ENCODE data around the gene TRIO.

TRIO gene

GRCh38 chr5:14292766-14293658, 149.9 kb downstream of the TRIO start:
- DNase-seq (ENCODE audit: low read depth, low spot score) = no peak

GRCh38 chr5:14295610-14296009, 152.5 kb downstream of the TRIO start:
- no peak for DNase-seq (ENCODE audit: low read depth, low spot score)

GRCh38 chr5:14296533-14297331, 153.6 kb downstream of the TRIO start:
- no peak for DNase-seq (ENCODE audit: low read depth, low spot score)

- DNase-seq (ENCODE audit: low read depth, low spot score) = no peak
Observed at GRCh38 chr5:14297697-14298096, 154.6 kb downstream of the TRIO start.

GRCh38 chr5:14298126-14298847, 155.1 kb downstream of the TRIO start:
- no peak for DNase-seq (ENCODE audit: low read depth, low spot score)

GRCh38 chr5:14299666-14300065, 156.5 kb downstream of the TRIO start:
- DNase-seq (ENCODE audit: low read depth, low spot score) = no peak

GRCh38 chr5:14301186-14301585, 158.0 kb downstream of the TRIO start:
- DNase-seq (ENCODE audit: low read depth, low spot score) = no peak

GRCh38 chr5:14302330-14302729, 159.2 kb downstream of the TRIO start:
- no peak for DNase-seq (ENCODE audit: low read depth, low spot score)

GRCh38 chr5:14305045-14305444, 161.9 kb downstream of the TRIO start:
- no peak for DNase-seq (ENCODE audit: low read depth, low spot score)

- DNase-seq (ENCODE audit: low read depth, low spot score) = no peak
Observed at GRCh38 chr5:14306329-14306815, 163.2 kb downstream of the TRIO start.

GRCh38 chr5:14308384-14309154, 165.4 kb downstream of the TRIO start:
- no peak for DNase-seq (ENCODE audit: low read depth, low spot score)

- DNase-seq (ENCODE audit: low read depth, low spot score) = no peak
Observed at GRCh38 chr5:14309199-14309598, 166.1 kb downstream of the TRIO start.

GRCh38 chr5:14309878-14310531, 166.9 kb downstream of the TRIO start:
- no peak for DNase-seq (ENCODE audit: low read depth, low spot score)

GRCh38 chr5:14310901-14311300, 167.8 kb downstream of the TRIO start:
- no peak for DNase-seq (ENCODE audit: low read depth, low spot score)

GRCh38 chr5:14313986-14314690, 171.0 kb downstream of the TRIO start:
- DNase-seq (ENCODE audit: low read depth, low spot score) = no peak

- DNase-seq (ENCODE audit: low read depth, low spot score) = no peak
Observed at GRCh38 chr5:14316471-14316870, 173.3 kb downstream of the TRIO start.

GRCh38 chr5:14319102-14319501, 176.0 kb downstream of the TRIO start:
- no peak for DNase-seq (ENCODE audit: low read depth, low spot score)

- DNase-seq (ENCODE audit: low read depth, low spot score) = no peak
Observed at GRCh38 chr5:14321936-14322335, 178.8 kb downstream of the TRIO start.

GRCh38 chr5:14322437-14323187, 179.5 kb downstream of the TRIO start:
- no peak for DNase-seq (ENCODE audit: low read depth, low spot score)
